Activated naive CD4-positive, alpha-beta T cell treated with anti-CD3 and anti-CD28 coated beads, Interleukin-2, amount 10 ng/mL, durations not matched to agents 7 days and 5 days (primary cell): Measurements from ENCODE around the gene ZNF784.
A peak's percentile ranks its signal among the peaks of the same experiment; 100 is the strongest.

Experiments used
- CTCF ChIA-PET: fragments of 350-600 bp; sonication (Branson Sonifier 250); formaldehyde crosslinking; loops from one replicate; lab custom pipeline; 2021; ENCODE audit warnings: antibody characterized with exemption; lab: Charles Lee
- DNase-seq: peaks from one replicate; pipeline ENCODE4 v3.0.0-alpha.2; 2020
- H3K27ac Mint-ChIP-seq: one replicate; pipeline ENCODE4 v1.8.0; 2021; ENCODE audit warnings: mild to moderate bottlenecking, moderate library complexity, mixed read lengths
- H3K27me3 Mint-ChIP-seq: one replicate; pipeline ENCODE4 v1.8.0; 2021; ENCODE audit warnings: mild to moderate bottlenecking, mixed read lengths
- H3K36me3 Mint-ChIP-seq: one replicate; pipeline ENCODE4 v1.8.0; 2021; ENCODE audit warnings: mixed read lengths
- H3K4me1 Mint-ChIP-seq: one replicate; pipeline ENCODE4 v1.8.0; 2021; ENCODE audit warnings: mixed read lengths
- H3K4me3 Mint-ChIP-seq: one replicate; pipeline ENCODE4 v1.8.0; 2021; ENCODE audit warnings: mild to moderate bottlenecking, moderate library complexity, mixed read lengths
- H3K9me3 Mint-ChIP-seq: one replicate; pipeline ENCODE4 v1.8.0; 2021; ENCODE audit warnings: mixed read lengths

Gene ZNF784

DNA sequence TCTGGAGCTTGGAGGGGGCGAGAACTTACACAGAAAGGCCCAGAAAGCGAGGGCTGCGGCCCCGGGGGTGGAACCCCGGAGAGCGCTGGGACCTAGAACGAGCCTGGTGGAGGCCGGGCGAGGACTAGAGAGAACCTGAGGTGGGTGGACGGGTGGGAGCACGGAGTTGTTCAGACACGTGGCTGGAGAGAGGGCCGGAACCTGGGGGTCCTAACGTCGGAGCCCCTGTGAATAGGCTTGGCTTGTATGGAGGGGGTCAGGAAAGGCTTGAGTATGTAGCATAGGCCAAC is 19.5 kb upstream of the ZNF784 start:
- Mint-ChIP-seq H3K27ac (peak overlapping the region; percentile 93), H3K4me3 (peak overlapping the region; percentile 92), H3K36me3 (peaks cover 11% of the 10 kb centered on the region), H3K4me1 (peaks cover 67% of the 10 kb centered on the region), H3K9me3 (no peaks in the 10 kb centered on the region), H3K27me3 (no peaks in the 10 kb centered on the region)
- no peak for DNase-seq
- CTCF ChIA-PET: interaction anchor here (2.7 kb wide), 1 partner anchor 12 kb away, joined by 15 read pairs; no protein-coding TSS in a partner anchor

DNA sequence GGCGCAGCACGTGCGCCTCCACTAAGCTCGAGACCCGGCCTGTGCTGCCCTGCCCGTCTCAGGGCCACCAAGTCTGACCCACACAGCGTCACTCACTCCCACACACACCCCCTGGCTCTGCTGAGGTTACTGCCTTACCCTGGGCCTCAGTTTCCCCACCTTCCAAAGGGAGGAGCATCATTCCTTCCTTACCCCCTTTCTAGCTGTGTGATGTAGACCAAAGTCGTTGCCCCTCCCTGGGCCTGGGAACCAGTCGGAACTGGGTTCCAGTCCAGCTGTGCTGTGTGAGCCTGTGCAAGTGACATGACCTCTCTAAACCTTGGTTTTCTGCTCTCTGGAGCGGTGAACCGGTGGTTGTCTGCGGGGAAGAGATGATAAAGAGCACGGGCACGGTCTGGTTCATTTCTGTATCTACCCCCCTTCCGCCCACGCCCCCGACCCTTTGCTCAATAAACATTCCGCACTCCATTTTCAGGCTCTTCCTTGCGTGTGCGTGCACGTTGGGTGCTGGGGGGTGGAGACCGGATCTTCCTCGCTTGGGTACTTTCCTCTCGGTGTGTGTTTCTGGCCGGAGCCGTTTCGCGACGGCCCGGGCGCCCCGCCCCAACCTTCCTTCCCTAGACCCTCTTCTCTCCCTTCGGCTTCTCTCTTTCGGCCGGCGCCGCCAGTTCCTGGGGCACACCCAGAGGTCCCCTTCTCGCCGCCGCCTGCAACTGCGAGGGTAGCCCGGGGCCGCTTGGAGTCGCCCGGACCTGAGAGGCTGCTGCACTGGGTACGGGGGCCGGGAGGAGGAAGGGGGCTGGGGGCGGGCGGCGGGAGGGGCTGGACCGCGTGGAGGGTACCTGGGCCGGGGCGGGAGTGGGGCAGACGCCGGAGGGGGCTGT is 18.9 kb upstream of the ZNF784 start, which contains the start of gene ZNF581:
Gene ZNF581 (plus strand): TSS at position 647 of the 884 bp plus-strand sequence. CDS start 923 bp downstream, outside the sequence.
- Mint-ChIP-seq H3K27ac (peak within 1 kb of the TSS; percentile 93), H3K9me3 (no peaks in the 10 kb centered on the region)
- CTCF ChIA-PET: interaction anchor here (0.9 to 2.7 kb wide), 4 partner anchors 10 to 139 kb away, joined by 3 to 15 read pairs (median 3); no protein-coding TSS in a partner anchor

DNA sequence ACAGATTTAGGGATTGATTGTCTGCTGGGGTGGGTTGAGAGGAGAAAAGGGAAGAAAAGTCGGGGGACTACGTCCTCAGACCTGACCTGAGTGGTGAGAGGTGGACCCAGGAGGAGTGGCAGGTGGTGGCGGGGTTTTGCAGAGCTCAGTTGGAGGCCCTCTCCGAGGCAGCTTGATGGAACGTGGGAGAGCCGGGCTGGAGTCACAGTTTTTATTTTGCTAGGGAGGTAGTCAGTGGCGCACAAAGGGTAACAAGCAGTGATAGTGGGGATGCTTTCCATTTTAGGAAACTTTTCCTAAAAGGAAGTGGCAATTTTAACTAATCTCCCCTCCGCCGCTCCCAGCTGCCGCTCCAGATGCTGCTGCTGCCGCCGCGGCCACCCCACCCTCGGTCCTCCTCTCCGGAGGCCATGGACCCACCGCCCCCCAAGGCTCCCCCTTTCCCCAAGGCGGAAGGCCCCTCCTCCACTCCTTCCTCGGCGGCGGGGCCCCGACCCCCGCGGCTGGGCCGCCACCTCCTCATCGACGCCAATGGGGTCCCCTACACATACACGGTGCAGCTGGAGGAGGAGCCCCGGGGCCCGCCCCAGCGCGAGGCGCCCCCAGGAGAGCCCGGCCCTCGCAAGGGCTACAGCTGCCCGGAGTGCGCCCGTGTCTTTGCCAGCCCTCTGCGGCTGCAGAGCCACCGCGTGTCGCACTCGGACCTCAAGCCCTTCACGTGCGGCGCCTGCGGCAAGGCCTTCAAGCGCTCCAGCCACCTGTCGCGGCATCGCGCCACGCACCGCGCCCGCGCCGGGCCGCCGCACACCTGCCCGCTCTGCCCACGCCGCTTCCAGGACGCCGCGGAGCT is 18.0 kb upstream of the ZNF784 start:
- Mint-ChIP-seq H3K9me3 (no peaks in the 10 kb centered on the region), H3K27ac (peak overlapping the region; percentile 93), H3K4me3 (peak overlapping the region; percentile 92), H3K4me1 (peaks cover 70% of the 10 kb centered on the region), H3K27me3 (no peaks in the 10 kb centered on the region), H3K36me3 (peaks cover 17% of the 10 kb centered on the region)
- peak; percentile 39 for DNase-seq
- CTCF ChIA-PET: interaction anchor here (0.9 to 2.7 kb wide), 4 partner anchors 10 to 139 kb away, joined by 3 to 15 read pairs (median 3); no protein-coding TSS in a partner anchor

More for the DNA sequence above, 18.9 kb upstream of the ZNF784 start, which contains the start of gene ZNF581:
- H3K27me3 Mint-ChIP-seq: no peaks in the 10 kb centered on the region
- H3K4me1 Mint-ChIP-seq: peaks cover 67% of the 10 kb centered on the region
- DNase-seq: peak; percentile 84
- peak within 1 kb of the TSS; percentile 92 for H3K4me3 Mint-ChIP-seq
- peaks cover 13% of the 10 kb centered on the region for H3K36me3 Mint-ChIP-seq

DNA sequence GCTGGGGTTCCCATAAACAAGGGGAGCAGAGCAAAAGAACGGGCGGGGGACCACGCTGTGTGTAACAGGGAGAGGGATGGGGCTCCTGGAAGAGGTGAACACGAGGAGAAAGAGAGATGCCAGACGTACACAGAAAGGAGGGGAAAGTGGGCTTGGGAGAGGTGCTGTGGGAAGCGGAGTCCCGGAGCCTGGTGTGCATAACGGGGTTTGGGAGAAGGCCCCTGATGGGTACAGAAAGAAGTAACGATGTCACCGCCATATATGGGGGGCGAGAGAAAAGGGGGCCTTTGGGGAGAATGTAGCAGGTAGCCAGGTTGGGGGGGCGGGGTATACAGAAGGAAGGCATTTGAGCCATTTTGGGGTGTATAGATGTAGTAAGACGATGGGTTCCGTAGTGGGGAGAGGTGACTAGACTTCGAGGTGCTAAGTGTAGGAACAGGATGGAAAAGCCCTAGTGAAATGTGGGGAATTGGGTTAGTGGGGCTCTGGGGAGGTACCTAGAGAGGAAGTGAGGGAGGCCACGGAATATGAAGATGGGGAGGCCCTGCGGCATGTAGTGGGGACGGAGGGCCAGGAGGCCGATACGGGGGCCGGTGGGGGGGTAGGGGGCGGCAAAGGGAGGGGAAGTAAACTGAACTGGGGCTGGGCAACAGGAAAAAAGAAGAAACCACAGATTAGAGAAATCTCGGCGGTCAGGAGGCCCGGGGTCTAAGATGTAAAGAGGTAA is 17.2 kb upstream of the ZNF784 start:
- Mint-ChIP-seq H3K9me3 (no peaks in the 10 kb centered on the region), H3K27ac (peak overlapping the region; percentile 93), H3K27me3 (no peaks in the 10 kb centered on the region), H3K4me3 (peak overlapping the region; percentile 92), H3K4me1 (peaks cover 72% of the 10 kb centered on the region), H3K36me3 (peaks cover 17% of the 10 kb centered on the region)
- DNase-seq: peak; percentile 47
- CTCF ChIA-PET: interaction anchor here (2.7 kb wide), 1 partner anchor 9 kb away, joined by 15 read pairs; no protein-coding TSS in a partner anchor

DNA sequence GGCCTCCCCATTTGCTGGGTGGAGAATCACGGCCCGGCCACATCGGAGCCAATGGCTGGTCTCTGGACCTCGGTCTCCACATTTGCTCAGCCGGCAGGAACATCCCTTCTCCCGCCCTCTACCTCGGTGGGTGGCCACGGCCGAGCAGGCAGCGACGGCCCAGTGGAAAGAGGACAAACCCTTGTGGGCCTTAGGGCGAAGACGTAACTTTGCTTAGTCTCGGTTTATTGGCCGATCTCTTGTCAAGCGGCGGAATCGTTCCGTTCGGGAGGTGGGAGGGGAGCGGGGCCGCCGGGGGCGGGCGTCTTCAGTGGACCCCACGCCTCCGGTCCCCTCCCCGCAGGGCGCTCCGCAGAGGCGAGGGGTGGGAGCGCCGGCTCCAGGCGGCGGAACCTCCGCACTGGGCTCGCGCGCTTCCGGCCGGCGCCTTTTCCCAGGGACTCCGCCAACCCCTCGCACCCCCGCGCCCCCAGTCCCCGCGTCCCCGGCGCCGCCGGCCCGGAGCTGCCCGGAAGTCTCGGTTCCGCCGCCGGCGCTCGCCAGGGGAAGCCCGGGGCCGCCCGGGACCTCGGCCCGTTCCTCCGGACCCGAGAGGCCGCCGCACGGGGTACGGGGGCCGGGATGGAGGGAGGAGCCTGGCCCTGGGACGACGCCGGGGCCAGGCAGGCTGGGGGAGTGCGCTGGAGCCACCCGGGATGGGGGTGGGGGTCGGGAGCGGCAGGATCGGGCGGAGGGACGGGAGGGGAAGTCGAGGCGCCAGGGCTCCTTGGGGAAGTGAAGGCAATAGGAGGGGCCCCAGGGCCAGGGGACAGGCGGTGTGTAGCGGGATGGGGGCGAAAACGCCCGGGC is 16.4 kb upstream of the ZNF784 start, which contains the start of gene ZNF580:
Gene ZNF580 (plus strand): TSS at position 426 of the 849 bp plus-strand sequence. CDS start 1,507 bp downstream, outside the sequence.
- DNase-seq: peak; percentile 70
- H3K27ac Mint-ChIP-seq: peak within 1 kb of the TSS; percentile 93
- H3K4me1 Mint-ChIP-seq: peaks cover 78% of the 10 kb centered on the region
- H3K36me3 Mint-ChIP-seq: peaks cover 23% of the 10 kb centered on the region
- CTCF ChIA-PET: interaction anchor here (1.0 to 1.4 kb wide), 2 partner anchors 17 to 165 kb away, joined by 3 read pairs; partner anchors contain the start of gene ZNF784
- H3K9me3 Mint-ChIP-seq: no peaks in the 10 kb centered on the region
- H3K27me3 Mint-ChIP-seq: no peaks in the 10 kb centered on the region
- peak within 1 kb of the TSS; percentile 92 for H3K4me3 Mint-ChIP-seq

DNA sequence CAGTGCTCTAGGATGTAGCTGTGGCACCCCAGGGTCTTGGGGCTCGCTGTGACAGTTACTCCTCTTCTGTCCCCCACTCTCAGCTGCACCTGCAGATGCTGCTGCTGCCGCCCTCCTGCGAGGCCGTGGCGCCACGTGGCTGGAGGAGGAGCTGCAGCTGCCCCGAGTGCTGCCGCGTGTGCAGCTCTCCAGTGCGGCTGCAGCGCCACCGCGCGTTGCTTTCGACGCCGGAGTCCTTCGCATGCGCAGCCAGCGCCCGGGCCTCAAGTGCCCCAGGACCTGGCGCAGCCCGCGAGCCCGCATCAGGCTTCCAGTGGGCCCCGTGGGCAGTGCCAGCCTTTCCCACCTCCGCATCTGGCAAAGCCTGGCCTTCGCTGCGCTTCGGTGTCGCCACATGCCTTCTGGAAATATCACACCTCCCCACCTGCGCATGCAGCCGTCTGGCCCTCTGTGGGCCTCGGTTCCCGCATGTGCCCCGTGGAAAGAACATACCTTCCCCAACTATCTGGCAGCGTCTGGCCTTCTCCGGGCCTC is 15.7 kb upstream of the ZNF784 start:
- Mint-ChIP-seq H3K27me3 (no peaks in the 10 kb centered on the region), H3K27ac (peak overlapping the region; percentile 90), H3K9me3 (no peaks in the 10 kb centered on the region), H3K4me1 (peaks cover 76% of the 10 kb centered on the region), H3K36me3 (peaks cover 28% of the 10 kb centered on the region), H3K4me3 (peak overlapping the region; percentile 67)
- CTCF ChIA-PET: interaction anchor here (0.6 to 1.4 kb wide), 5 partner anchors 9 to 1383 kb away, joined by 3 read pairs; partner anchors contain the start of genes LILRB5 and ZNF784
- DNase-seq: peak; percentile 76

DNA sequence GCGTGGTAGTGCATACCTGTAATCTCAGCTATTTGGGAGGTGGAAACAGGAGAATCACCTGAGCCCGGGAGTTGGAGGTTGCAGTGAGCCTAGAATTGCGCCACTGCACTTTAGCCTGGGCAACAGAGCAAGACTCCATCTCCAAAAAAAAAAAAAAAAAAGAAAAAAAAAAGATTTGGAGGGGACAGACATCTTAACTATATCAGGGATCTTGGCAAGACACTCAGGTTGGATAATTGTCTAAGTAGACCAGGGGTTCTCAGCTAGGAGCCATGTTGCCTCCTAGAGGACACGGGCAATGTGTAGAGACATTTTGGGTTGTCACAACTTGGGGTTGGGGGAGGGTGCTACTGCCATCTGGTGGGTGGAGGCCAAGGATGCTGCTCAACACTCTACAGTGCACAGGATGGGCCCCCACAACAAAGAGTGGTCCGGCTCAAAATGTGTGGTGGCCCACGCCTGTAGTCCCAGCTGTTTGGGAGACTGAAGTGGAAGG is 14.5 kb upstream of the ZNF784 start:
- Mint-ChIP-seq H3K9me3 (no peaks in the 10 kb centered on the region), H3K36me3 (peaks cover 33% of the 10 kb centered on the region), H3K27ac (peak overlapping the region; percentile 90), H3K4me3 (peak overlapping the region; percentile 3), H3K4me1 (peaks cover 73% of the 10 kb centered on the region), H3K27me3 (no peaks in the 10 kb centered on the region)
- peak; percentile 75 for DNase-seq
- CTCF ChIA-PET: interaction anchor here (0.6 to 3.2 kb wide), 7 partner anchors 13 to 171 kb away, joined by 3 to 7 read pairs (median 3); partner anchors contain the start of gene ZNF784

DNA sequence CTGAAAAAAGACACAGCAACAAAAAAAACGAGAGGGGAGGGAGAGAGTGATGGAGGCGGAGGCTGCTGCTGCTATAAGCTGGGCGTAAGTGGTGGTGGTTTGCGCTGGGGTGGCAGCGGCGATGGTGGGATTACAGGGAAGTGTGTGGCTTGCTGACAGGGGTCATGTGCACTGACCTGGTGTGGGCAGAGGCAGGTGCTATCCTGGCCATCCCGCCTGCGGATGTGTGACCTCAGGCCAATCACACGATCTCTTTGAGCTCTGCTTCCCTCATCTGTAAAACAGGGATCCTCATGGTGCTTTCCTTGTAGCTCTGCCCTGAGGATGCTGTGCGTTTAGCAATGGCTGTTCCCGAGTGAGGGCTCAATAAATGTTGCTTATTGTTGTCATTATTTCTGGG is 13.2 kb upstream of the ZNF784 start:
- Mint-ChIP-seq H3K27ac (peak overlapping the region; percentile 80), H3K36me3 (peaks cover 29% of the 10 kb centered on the region)

DNA sequence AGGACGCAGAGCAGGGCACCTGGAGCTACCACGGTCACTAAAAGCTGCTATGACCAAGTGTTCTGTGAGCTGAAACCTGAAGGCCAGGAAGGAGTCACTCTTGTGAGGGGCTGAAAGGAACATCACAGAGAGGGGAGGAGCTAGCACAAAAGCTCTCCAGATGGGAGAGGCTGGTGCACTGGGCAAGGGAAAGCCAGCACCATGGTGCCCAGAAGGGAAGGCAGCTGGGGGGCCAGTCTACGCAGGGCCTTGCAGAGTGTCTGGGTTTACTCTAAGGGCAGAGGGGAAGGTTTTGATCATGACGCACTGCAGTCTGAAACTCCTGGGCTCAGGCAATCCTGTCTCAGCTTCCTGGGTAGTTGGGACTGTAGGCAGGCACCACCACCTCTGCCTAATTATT is 12.4 kb upstream of the ZNF784 start:
- Mint-ChIP-seq H3K4me3 (peak overlapping the region; percentile 100), H3K9me3 (no peaks in the 10 kb centered on the region), H3K27ac (no peak overlapping the region), H3K27me3 (peaks cover under 1% of the 10 kb centered on the region), H3K4me1 (peaks cover 73% of the 10 kb centered on the region), H3K36me3 (peaks cover 29% of the 10 kb centered on the region)
- CTCF ChIA-PET: interaction anchor here (1.1 to 3.2 kb wide), 3 partner anchors 10 to 169 kb away, joined by 3 to 8 read pairs (median 7); no protein-coding TSS in a partner anchor
- no peak for DNase-seq

More for the DNA sequence above, 13.2 kb upstream of the ZNF784 start:
- CTCF ChIA-PET: interaction anchor here (0.8 to 3.2 kb wide), 3 partner anchors 12 to 170 kb away, joined by 3 to 7 read pairs (median 3); no protein-coding TSS in a partner anchor
- H3K27me3 Mint-ChIP-seq: no peaks in the 10 kb centered on the region
- H3K9me3 Mint-ChIP-seq: no peaks in the 10 kb centered on the region
- peaks cover 70% of the 10 kb centered on the region for H3K4me1 Mint-ChIP-seq
- no peak for DNase-seq
- H3K4me3 Mint-ChIP-seq: no peak overlapping the region

DNA sequence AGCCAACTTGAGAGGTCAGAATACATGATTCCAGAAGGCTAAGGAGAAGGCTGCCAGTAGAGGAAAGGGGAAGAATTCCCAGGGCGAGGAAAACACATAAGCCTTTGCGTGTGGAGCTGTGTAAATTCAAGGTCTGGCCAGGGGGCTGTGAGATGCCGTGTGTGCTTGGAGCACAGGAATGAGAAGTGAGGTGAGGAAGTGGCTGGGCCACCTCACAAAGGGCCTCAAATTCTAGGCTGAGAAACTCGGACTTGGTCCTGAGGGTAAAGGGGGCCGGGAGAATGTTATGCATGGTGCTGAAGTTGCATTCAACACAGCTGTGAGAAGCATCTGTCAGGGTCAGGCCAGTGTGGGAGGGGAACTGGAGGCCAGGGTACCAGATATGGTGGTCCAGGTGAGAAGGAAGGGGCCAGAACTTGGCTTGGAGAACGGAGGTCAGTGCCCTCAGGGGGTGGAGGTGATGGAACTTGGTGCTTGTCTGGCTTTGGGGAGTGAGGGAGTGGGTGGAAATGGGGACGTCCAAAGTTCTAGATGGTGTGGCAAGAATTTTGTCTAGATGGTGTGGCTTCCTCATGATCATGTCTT is 11.6 kb upstream of the ZNF784 start:
- Mint-ChIP-seq H3K36me3 (peaks cover 29% of the 10 kb centered on the region), H3K9me3 (no peaks in the 10 kb centered on the region), H3K4me3 (peak overlapping the region; percentile 100), H3K27ac (peak overlapping the region; percentile 99), H3K27me3 (peaks cover 6% of the 10 kb centered on the region), H3K4me1 (peaks cover 74% of the 10 kb centered on the region)
- no peak for DNase-seq
- CTCF ChIA-PET: interaction anchor here (1.5 to 1.9 kb wide), 2 partner anchors 10 to 18 kb away, joined by 5 to 8 read pairs; no protein-coding TSS in a partner anchor

DNA sequence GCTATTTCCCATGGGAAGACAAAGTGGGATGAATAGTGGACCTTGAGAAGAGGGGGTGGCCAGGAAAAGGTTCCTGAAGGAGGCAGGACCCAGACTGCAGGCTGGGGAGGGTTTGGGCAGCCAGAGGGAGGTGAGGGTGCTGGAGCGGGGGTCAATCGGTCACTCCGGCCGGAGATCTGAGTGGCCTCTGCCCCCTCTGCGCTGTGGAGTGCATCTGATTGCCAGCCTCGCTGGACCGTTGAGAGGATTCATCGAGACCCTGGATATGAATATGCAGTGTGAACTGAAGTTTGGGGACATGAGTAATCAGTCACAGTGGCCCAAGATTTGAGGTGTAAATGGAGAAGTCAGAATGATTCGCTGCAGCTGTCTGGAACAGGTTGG is 11.0 kb upstream of the ZNF784 start:
- no peak for DNase-seq
- Mint-ChIP-seq H3K9me3 (no peaks in the 10 kb centered on the region), H3K27ac (peak overlapping the region; percentile 99), H3K4me1 (peaks cover 71% of the 10 kb centered on the region), H3K4me3 (peak overlapping the region; percentile 100), H3K36me3 (peaks cover 29% of the 10 kb centered on the region), H3K27me3 (peaks cover 12% of the 10 kb centered on the region)
- CTCF ChIA-PET: interaction anchor here (1.9 kb wide), 1 partner anchor 19 kb away, joined by 5 read pairs; no protein-coding TSS in a partner anchor
